ENCODE measurements around the gene ACTR1B. TPM values are rescaled to one million over a fixed set of nuclear protein-coding genes. Genes with fewer than 3 reads are reported as not detected.
A peak's percentile ranks its signal among the peaks of the same experiment; 100 is the strongest.

Gene ACTR1B
- total and polyA plus RNA-seq, 8 donors = 43.1 to 67.2 (median 51.3) TPM

DNA sequence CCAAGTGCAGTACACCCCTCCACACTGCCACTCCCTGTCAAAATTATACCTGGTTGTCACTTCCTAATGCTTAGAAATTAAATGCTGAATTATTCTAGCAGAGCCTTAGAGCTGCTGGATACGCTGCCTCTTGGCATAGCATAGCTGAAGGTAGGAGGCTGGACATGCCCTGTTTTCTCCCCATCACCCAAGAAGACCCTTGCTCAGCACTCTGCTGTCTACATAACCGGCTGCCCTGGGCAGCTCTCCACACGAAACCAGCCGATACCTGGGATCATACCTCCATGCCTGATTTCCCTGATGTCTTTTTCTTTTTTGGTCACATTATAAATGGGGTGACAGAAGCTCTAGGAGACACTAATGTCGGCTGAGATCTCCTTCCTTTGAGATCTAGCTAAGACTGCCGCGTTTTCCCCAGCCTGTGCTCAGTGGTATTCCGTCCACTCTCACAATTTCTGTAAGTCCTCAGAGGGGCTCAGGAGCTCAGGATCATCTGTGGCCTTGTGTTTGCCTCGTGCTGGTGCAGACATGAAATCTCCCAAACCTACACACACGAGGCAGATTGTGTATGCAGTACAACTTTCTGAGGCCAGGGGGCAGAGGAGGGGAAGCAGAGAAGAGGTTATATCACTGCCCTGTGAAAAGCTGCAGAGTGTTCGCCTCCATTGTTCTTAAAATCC, 36.1 kb upstream of the ACTR1B start:
- Histone ChIP-seq H3K9me3 (no peaks in the 10 kb centered on the region), H3K4me3 (no peak overlapping the region), H3K4me1 (no peaks in the 10 kb centered on the region), H3K36me3 (no peaks in the 10 kb centered on the region), H3K27ac (no peak overlapping the region), H3K27me3 (no peaks in the 10 kb centered on the region)
- TF ChIP-seq, protein P1, sequence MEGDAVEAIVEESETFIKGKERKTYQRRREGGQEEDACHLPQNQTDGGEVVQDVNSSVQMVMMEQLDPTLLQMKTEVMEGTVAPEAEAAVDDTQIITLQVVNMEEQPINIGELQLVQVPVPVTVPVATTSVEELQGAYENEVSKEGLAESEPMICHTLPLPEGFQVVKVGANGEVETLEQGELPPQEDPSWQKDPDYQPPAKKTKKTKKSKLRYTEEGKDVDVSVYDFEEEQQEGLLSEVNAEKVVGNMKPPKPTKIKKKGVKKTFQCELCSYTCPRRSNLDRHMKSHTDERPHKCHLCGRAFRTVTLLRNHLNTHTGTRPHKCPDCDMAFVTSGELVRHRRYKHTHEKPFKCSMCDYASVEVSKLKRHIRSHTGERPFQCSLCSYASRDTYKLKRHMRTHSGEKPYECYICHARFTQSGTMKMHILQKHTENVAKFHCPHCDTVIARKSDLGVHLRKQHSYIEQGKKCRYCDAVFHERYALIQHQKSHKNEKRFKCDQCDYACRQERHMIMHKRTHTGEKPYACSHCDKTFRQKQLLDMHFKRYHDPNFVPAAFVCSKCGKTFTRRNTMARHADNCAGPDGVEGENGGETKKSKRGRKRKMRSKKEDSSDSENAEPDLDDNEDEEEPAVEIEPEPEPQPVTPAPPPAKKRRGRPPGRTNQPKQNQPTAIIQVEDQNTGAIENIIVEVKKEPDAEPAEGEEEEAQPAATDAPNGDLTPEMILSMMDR (IDR thresholded peaks at IDR 0.05) = peak; percentile 48 to 51
- intact Hi-C loops (cut with DNase I) = no loop called here
- peak; percentile 86 for ATAC-seq
- DNase-seq = peak in 2 of 4 donors; percentile 20 to 55

DNA sequence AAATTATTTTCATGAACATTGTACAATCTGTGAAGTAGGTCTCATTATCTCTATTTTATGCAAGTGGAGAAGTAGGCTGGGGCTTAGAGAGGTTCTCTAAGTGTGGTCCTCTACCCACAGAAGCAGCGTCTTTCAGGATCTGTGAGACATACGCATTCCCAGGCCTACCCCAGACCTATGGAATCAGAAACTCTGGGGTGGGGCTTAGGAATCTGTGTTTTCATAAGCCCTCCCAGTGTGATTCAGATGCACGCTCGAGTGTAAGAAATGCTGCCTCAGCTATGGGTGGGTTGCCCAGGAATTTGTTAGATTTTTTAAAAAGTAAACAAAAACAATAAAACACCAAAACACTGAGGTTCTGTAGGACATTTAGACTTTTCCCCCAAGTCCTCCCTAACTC, 34.7 kb upstream of the ACTR1B start:
- H3K36me3 ChIP-seq = no peaks in the 10 kb centered on the region
- intact Hi-C loops (cut with DNase I) = no loop called here

DNA sequence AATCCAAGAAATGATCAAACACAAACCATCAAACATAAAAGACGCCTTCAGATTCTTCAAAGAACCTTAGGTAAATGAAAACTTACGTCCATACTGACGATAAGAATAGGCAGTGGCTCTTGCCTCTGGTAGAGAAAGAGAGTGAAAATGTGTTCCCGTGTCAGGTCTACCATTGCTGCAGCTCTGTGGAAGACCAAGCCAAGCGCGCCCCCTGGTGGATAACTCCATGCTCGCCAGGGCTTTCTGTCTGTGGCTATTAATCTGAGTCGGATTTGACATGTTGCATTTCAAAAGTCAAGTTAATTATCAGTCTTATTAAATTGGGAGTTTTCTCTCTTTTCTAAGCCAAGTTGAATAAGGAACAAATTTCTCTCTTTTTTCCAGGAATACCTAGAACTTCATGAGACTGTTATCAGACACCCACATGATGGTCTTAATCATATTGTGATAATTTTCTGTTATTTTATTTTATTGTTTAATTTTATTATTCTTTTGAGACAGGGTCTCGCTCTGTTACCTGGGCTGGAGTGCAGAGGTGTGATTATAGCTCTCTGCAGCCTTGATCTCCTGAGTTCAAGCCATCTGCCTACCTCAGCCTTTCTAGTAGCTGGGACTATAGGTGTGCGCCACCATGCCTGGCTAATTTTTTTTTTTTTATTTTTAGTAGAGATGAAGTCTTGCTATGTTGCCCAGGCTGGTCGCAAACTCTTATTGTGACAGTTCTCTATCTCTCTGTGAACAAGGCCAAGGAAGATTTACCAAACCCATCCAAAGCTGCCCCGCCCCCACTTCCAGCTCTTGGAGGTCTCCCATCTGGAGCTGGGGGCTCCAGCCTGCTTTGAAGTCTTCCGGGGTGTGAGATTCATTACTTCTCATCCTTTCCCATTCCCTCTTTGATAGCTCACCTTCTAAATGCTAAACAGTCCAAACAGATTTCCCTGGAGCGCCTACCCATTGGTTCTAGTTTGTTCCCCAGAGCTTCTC, 33.7 kb upstream of the ACTR1B start:
- Histone ChIP-seq H3K27me3 (no peaks in the 10 kb centered on the region), H3K36me3 (no peaks in the 10 kb centered on the region), H3K4me3 (no peak overlapping the region), H3K4me1 (no peaks in the 10 kb centered on the region), H3K9me3 (no peaks in the 10 kb centered on the region), H3K27ac (no peak overlapping the region)
- ATAC-seq (peak; percentile 98), DNase-seq (peak; percentile 76 to 97 (median 88))
- TF ChIP-seq, protein P1 (IDR thresholded peaks at IDR 0.05) = peak; percentile 87 to 96
- intact Hi-C loops (cut with DNase I) = no loop called here

More for the DNA sequence above, 34.7 kb upstream of the ACTR1B start:
- Histone ChIP-seq H3K27me3 (no peaks in the 10 kb centered on the region), H3K4me1 (no peaks in the 10 kb centered on the region), H3K4me3 (no peak overlapping the region), H3K9me3 (no peaks in the 10 kb centered on the region), H3K27ac (no peak overlapping the region)
- DNase-seq = no peak
- TF ChIP-seq, protein P1 (IDR thresholded peaks at IDR 0.05) = no peak
- no peak for ATAC-seq

DNA sequence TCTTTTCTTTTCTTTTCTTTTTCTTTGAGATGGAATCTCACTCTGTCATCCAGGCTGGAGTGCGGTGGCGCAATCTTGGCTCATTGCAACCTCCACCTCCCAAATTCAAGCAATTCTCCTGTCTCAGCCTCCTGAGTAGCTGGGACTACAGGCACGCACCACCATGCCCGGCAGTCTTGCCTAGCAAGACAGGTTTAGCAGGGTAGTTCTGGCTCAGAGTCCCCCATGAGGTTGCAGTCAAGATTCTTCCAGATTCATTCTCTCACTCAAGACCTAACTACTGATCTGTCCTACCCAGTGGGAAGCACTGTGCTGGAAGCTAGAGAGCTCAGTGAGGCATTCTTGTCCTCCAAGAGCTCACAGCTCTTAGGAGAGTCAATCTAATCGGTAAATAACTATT, 31.9 kb upstream of the ACTR1B start:
- TF ChIP-seq, protein P1 (IDR thresholded peaks at IDR 0.05) = no peak
- DNase-seq = no peak
- no peaks in the 10 kb centered on the region for H3K9me3 ChIP-seq
- H3K27ac ChIP-seq = no peak overlapping the region
- H3K27me3 ChIP-seq = no peaks in the 10 kb centered on the region
- no peaks in the 10 kb centered on the region for H3K4me1 ChIP-seq
- intact Hi-C loops (cut with DNase I) = no loop called here
- no peaks in the 10 kb centered on the region for H3K36me3 ChIP-seq
- no peak overlapping the region for H3K4me3 ChIP-seq
- no peak for ATAC-seq

DNA sequence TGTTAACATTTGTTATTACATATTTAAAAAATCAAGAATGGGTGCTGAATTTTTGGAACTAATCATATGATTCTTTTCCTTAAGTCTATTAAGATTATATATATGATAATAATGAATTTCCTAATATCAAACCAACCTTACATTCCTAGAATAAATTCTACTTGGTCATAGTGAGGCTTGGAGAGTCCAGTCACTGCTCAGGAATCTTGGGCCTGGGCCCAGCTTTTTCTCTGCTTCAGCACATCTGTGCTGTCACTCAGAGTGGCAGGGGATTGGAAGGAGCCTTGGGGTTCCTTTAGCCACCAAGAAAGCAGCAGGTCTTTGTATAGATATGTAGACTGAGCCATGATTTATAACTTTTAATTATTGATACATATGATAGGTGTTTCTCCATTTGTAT, 29.6 kb upstream of the ACTR1B start:
- no peak for ATAC-seq
- intact Hi-C loops (cut with DNase I) = no loop called here

More for the DNA sequence above, 29.6 kb upstream of the ACTR1B start:
- H3K4me1 ChIP-seq = no peaks in the 10 kb centered on the region
- H3K27ac ChIP-seq = no peak overlapping the region
- no peaks in the 10 kb centered on the region for H3K27me3 ChIP-seq
- no peaks in the 10 kb centered on the region for H3K9me3 ChIP-seq
- H3K36me3 ChIP-seq = no peaks in the 10 kb centered on the region
- no peak for DNase-seq
- H3K4me3 ChIP-seq = no peak overlapping the region
- TF ChIP-seq, protein P1 (IDR thresholded peaks at IDR 0.05) = no peak

Measured in left lung (tissue), 10 donors.